Adipocyte (in vitro differentiated cells): ENCODE data around the gene KATNIP.

ENCODE experiments used
- DNase-seq: peaks from one replicate; pipeline ENCODE4 v3.0.0-alpha.2; 2015; ENCODE audit warnings: low read depth
- H3K27me3 ChIP-seq: replicated peaks from 2 replicates; pipeline ENCODE4 v1.7.0; 2013; ENCODE audit warnings: mild to moderate bottlenecking, low read length, moderate library complexity; ENCODE audit not compliant: control insufficient read depth, insufficient read depth
- H3K36me3 ChIP-seq: 2 replicates; pipeline ENCODE4 v1.7.0; 2013; ENCODE audit warnings: low read length, mild to moderate bottlenecking, moderate library complexity; ENCODE audit not compliant: control insufficient read depth, insufficient read depth, severe bottlenecking
- H3K4me1 ChIP-seq: 2 replicates; pipeline ENCODE4 v1.7.0; 2013; ENCODE audit warnings: mild to moderate bottlenecking, low read length, moderate library complexity; ENCODE audit not compliant: control insufficient read depth, insufficient read depth
- H3K4me3 ChIP-seq: 2 replicates; pipeline ENCODE4 v1.7.0; 2013; ENCODE audit warnings: mild to moderate bottlenecking, low read length, moderate library complexity
- H3K9ac ChIP-seq: 2 replicates; pipeline ENCODE4 v1.7.0; 2013; ENCODE audit warnings: mild to moderate bottlenecking, low read length, moderate library complexity
- H3K9me3 ChIP-seq: 2 replicates; pipeline ENCODE4 v1.7.0; 2013; ENCODE audit warnings: mild to moderate bottlenecking, low read length, moderate library complexity; ENCODE audit not compliant: control insufficient read depth

The KATNIP gene

DNA sequence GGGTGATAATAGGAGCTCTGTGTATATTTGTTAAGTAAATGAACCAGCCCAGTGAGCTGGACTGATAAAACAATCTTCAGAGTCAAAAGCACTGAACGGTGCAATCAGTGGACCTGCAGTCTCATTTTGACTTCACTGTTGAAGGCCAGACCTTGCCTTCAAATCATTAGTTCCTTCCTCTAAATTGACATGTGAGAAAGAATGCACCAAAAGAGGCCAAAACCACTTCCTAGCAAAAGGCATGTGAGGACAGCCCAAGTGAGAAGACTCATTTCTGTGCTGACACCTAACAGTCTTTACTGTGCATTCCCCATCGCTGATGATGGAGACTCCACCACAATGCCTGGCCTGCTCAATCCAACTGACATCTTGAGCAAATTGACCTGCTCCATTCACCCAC is 10.8 kb upstream of the KATNIP start:
- Histone ChIP-seq H3K4me3 (no peak overlapping the region), H3K9ac (no peak overlapping the region), H3K27me3 (no peaks in the 10 kb centered on the region), H3K9me3 (no peaks in the 10 kb centered on the region), H3K36me3 (peaks cover 98% of the 10 kb centered on the region), H3K4me1 (no peaks in the 10 kb centered on the region)
- DNase-seq = no peak

DNA sequence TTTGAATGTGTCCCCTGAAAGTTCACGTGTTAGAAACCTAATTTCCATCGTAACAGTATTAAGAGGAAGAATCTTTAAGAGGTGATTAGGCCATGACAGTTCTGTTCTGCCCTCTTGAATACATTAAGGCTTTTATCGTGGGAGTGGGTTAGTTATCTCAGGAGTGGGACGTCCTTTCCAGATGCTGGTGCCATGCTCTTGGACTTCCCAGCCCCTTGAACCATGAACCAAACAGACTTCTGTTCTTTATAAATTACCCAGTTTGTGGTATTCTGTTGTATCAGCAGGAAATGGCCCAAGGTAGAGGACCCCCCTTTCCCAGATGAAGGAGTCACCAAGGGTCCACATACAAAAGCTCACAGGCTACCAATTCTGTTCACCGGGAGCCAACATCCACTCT is 10.3 kb upstream of the KATNIP start:
- Histone ChIP-seq H3K9ac (no peak overlapping the region), H3K4me3 (no peak overlapping the region), H3K4me1 (no peaks in the 10 kb centered on the region), H3K36me3 (peaks cover 98% of the 10 kb centered on the region), H3K9me3 (no peaks in the 10 kb centered on the region), H3K27me3 (no peaks in the 10 kb centered on the region)
- no peak for DNase-seq

DNA sequence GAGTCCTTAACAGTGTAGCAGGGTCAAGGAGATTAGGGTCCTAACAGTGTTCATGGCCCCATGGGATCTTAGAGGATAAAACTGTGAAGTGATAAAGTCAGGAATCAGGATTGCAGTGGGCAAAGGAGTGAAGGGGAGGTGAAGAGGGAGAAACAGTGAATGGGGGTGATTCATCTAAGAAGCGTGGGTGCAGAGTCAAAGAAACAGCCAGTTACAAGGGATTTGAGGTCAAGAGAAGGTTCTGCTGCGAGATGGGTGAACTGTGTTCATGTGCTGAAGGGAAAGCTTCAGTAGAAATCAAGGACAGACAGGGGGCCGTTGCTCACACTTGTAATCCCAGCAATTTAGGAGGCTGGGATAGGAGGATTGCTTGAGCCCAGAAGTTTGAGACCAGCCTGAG is 6.1 kb upstream of the KATNIP start:
- no peak for DNase-seq
- H3K4me1 ChIP-seq = peaks cover 23% of the 10 kb centered on the region
- no peaks in the 10 kb centered on the region for H3K27me3 ChIP-seq
- peaks cover 68% of the 10 kb centered on the region for H3K36me3 ChIP-seq
- H3K9me3 ChIP-seq = no peaks in the 10 kb centered on the region
- no peak overlapping the region for H3K4me3 ChIP-seq
- no peak overlapping the region for H3K9ac ChIP-seq

DNA sequence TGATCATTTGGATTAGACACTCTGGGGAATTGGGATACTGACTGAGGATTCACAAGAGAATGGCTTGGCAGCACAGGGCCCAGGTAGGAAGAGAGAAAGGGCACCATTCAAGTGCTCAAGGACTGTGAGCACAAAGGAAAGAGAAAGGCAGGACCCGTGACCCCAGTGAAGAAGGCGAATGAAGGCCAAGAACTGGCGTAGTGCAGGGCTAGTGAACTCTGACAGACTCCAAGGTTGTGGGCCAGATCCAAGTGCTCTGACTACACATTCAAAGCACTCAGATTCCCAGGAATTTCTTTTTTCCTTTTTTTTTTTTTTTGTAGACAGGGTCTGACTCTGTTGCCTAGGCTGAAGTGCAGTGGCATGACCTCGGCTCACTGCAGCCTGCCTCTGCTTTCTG is 5.3 kb upstream of the KATNIP start:
- DNase-seq = no peak
- Histone ChIP-seq H3K4me1 (peaks cover 27% of the 10 kb centered on the region), H3K9ac (no peak overlapping the region), H3K4me3 (no peak overlapping the region), H3K36me3 (peaks cover 59% of the 10 kb centered on the region), H3K9me3 (no peaks in the 10 kb centered on the region), H3K27me3 (no peaks in the 10 kb centered on the region)

DNA sequence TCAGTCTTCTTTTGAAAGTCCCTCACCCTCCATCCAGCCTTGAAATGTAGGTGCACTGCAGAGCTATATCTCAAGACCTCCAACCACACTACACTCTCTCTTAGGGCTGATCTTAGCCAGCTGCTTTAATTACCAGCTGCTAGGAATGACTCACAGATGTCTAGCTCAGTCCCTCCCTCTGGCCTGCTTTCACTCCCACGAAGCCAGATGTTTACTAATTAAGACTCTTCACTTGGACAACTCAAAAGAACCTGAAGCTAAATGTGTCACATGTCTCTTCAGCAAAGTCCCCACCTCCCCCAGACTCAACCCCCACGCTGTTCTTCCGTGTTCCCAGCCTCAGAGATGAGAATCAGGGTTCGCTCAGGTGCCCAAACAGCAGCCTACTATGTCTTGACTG is 2.8 kb upstream of the KATNIP start:
- H3K4me1 ChIP-seq = peaks cover 35% of the 10 kb centered on the region
- H3K27me3 ChIP-seq = no peaks in the 10 kb centered on the region
- H3K36me3 ChIP-seq = peaks cover 34% of the 10 kb centered on the region
- no peak overlapping the region for H3K9ac ChIP-seq
- peak; percentile 86 for DNase-seq
- H3K4me3 ChIP-seq = peak overlapping the region; percentile 52
- H3K9me3 ChIP-seq = no peaks in the 10 kb centered on the region

DNA sequence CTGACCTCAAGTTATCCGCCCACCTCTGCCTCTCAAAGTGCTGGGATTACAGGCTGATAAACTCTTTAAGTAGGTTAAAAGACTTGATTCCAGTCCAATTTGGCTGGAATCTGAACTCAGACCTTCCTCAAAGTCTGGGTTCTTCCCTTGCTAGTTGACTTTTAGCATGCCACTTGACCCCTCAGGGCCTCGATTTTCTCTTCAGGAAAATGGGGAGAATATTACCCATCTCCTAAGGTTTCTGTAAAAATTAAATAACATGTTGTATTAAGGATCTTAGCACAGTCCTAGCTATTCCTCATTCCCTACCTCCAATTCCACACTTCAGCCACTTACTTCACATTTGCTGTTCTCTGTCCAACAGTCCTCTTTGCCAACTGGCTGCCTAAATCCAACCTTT is 2.1 kb upstream of the KATNIP start:
- H3K36me3 ChIP-seq = peaks cover 27% of the 10 kb centered on the region
- H3K9ac ChIP-seq = no peak overlapping the region
- H3K4me1 ChIP-seq = peaks cover 35% of the 10 kb centered on the region
- H3K9me3 ChIP-seq = no peaks in the 10 kb centered on the region
- H3K27me3 ChIP-seq = no peaks in the 10 kb centered on the region
- peak overlapping the region; percentile 52 for H3K4me3 ChIP-seq
- no peak for DNase-seq

DNA sequence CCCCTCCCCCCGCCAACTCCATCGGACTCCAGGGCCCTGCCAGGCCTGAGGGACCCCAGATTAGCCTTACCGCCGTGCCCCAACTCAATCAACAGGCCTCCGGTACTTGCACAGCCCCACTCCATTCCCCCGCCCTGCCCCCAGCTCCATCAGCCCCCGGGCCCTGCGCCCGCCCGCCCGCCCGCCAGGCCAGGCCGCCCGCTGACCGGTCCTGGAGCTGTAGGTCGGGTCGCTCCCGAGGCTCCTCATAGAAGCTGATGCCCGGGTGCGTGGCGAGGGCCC is 539 bp upstream of the KATNIP start:
- no peaks in the 10 kb centered on the region for H3K9me3 ChIP-seq
- no peaks in the 10 kb centered on the region for H3K27me3 ChIP-seq
- peak overlapping the region; percentile 89 for H3K9ac ChIP-seq
- peaks cover 12% of the 10 kb centered on the region for H3K36me3 ChIP-seq
- DNase-seq = no peak
- peak overlapping the region; percentile 93 for H3K4me3 ChIP-seq
- H3K4me1 ChIP-seq = peaks cover 35% of the 10 kb centered on the region

DNA sequence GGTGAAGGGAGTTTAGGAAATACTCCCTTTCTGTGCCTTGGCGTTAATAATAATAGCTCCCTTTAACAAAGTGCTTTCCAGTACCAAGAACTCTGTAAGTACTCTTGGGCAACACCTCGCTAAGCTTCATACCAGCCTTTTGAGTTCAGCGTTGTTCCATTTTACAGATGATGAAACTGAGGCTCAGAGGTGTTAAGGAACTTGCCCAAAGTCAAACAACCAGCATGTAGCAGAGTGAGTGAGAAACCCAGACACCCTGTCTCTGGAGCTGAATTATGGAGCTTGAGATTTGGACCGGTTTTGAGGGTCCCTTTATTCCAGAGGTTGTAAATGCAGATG is 607 bp downstream of the KATNIP start:
- peak overlapping the region; percentile 93 for H3K4me3 ChIP-seq
- peaks cover under 1% of the 10 kb centered on the region for H3K36me3 ChIP-seq
- H3K9ac ChIP-seq = peak overlapping the region; percentile 87
- DNase-seq = no peak
- no peaks in the 10 kb centered on the region for H3K9me3 ChIP-seq
- no peaks in the 10 kb centered on the region for H3K27me3 ChIP-seq
- peaks cover 35% of the 10 kb centered on the region for H3K4me1 ChIP-seq

DNA sequence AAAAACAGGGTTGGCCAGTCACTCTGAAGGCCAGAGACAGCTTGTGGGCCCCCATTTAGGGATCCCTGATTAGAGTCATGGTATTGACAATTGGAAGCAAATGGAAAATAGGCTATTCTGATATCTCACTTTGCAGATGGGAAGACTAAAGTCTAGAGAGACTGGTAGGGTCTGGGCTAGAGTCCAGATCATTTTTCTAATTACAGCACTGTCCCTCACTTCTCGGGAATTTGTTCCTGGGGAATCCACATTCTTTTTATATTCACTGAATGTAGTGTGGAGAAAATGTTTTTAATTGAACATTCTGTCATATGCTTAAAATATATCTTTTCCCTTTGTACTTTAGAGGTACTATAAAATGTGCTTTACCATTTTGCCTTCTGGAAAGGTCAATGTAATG is 1.1 kb downstream of the KATNIP start:
- Histone ChIP-seq H3K27me3 (no peaks in the 10 kb centered on the region), H3K36me3 (no peaks in the 10 kb centered on the region), H3K9me3 (no peaks in the 10 kb centered on the region), H3K4me1 (peaks cover 35% of the 10 kb centered on the region), H3K4me3 (peak overlapping the region; percentile 93), H3K9ac (peak overlapping the region; percentile 87)
- DNase-seq = peak; percentile 19

DNA sequence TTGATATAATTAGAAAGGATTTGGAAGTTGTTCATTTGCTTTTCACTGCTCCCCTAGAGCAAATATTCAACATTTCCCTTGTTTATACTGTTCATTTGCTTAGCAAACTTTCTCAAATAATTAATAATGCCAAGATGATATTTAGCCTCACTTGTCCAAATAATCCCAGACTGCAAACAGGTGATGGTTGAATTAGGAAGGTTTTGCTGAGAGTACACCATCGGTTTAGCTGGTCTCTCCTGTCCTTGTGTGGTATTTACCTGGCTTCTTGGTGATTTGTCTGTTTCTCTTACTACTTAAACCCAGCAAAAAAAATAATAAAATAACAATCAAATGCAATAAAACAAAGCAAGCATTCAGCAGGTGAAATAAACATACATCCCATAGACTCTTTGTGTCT is 6.5 kb downstream of the KATNIP start:
- H3K4me1 ChIP-seq = no peaks in the 10 kb centered on the region
- no peak overlapping the region for H3K9ac ChIP-seq
- no peaks in the 10 kb centered on the region for H3K36me3 ChIP-seq
- DNase-seq = no peak
- H3K9me3 ChIP-seq = no peaks in the 10 kb centered on the region
- no peaks in the 10 kb centered on the region for H3K27me3 ChIP-seq
- H3K4me3 ChIP-seq = no peak overlapping the region

DNA sequence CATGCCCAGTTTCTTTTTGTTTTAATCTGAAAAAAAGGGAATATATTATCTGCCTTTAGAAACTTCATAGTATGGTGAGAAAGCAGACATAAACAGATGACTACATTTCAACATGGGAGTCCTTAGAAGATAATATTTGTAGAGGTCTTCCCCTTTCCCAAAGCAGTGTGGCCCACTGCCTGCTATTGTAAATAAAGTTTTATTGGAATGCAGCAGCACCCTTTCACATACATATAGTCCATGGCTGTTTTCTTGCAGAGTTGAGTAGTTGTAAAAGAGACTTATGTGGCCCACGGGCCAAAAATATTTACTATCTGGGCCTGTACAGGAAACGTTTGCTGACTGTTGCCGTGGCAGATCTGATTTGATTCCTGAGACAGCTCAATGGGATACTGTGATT is 8.5 kb downstream of the KATNIP start:
- no peak for DNase-seq

DNA sequence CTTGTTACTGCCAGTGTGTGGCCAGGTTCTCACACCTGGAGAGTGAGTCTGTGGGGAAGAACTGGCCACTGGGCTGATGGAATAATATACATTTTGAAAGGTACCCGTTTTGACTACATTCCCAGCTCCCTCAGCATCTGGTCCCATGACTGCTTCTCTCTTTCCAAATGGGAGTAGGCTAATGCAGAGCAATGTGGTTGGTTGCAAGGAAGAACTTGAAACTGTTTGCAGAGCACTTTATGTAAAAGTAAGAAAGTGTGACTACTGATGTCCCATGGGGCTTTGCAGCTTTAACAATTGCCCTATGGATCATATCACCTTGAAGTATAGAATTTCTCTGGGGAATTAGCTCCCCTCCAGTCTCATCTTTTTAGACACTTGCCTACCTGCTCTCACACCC is 9.0 kb downstream of the KATNIP start:
- no peak overlapping the region for H3K4me3 ChIP-seq
- no peaks in the 10 kb centered on the region for H3K4me1 ChIP-seq
- no peaks in the 10 kb centered on the region for H3K27me3 ChIP-seq
- no peaks in the 10 kb centered on the region for H3K9me3 ChIP-seq
- no peak for DNase-seq
- no peaks in the 10 kb centered on the region for H3K36me3 ChIP-seq
- H3K9ac ChIP-seq = no peak overlapping the region

More for the DNA sequence above, 8.5 kb downstream of the KATNIP start:
- Histone ChIP-seq H3K36me3 (no peaks in the 10 kb centered on the region), H3K4me1 (no peaks in the 10 kb centered on the region), H3K9me3 (no peaks in the 10 kb centered on the region), H3K9ac (no peak overlapping the region), H3K4me3 (no peak overlapping the region), H3K27me3 (no peaks in the 10 kb centered on the region)
